HG02759 (cell line): Measurements from ENCODE around the gene ERCC5.

Source experiments
- ATAC-seq: cut with Tn5 transposase; IDR thresholded peaks from one replicate; pipeline ENCODE4 v1.9.1; 2021; ENCODE audit warnings: mild to moderate bottlenecking, moderate library complexity; ENCODE audit not compliant: unreplicated experiment

The ERCC5 gene

GRCh38 chr13:102917019-102917418 is 71.2 kb downstream of the ERCC5 start:
- no peak for ATAC-seq

DNA sequence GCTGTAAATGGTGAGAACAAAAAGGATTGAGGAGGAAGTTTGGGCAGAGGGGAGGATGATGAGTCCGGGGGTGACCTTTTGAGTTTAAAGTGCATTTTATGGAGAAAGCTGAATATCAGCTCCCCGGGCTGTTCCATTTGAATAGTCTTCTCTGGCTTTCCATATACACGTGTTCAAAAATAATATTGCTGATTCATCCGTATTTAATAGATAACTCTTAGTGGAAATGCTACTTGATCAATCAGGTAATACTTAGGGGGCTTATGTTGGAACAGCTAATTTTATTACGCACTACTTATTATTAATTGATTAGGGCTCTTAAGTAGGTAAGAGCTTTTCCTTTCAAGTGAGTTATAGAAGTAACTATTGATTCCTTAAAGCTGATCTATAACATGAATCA is 76.4 kb downstream of the ERCC5 start:
- no peak for ATAC-seq
